Pancreas (tissue), 10 donors: ENCODE results near the gene OVCA2. TPM values are rescaled to one million over a fixed set of nuclear protein-coding genes. Genes with fewer than 3 reads are reported as not detected.
A peak's percentile ranks its signal among the peaks of the same experiment; 100 is the strongest.

Experiments used
- ATAC-seq, 4 donors: fragments of 200-7000 bp; cut with Tn5 transposase; one replicate each; pipeline versions ENCODE4 v1.8.0 to v1.9.1; 2020; ENCODE audit warnings: mild to moderate bottlenecking in 4 of 4, moderate library complexity in 4 of 4
- DNase-seq, 6 donors: peaks; one replicate each; pipeline ENCODE4 v3.0.0-alpha.2; 2020
- FAIRE-seq: peaks from 2 replicates; lab custom pipeline; 2012; peaks lifted over from hg19 to GRCh38; lab: Jason Lieb, UNC
- H3K27ac ChIP-seq, 4 donors: fragments of 200-600 bp; sonication (generic); 1 replicate in 3 of 4; 2 replicates in 1 of 4; pipeline versions ENCODE4 v1.5.0 to v1.8.0; 2020
- H3K27me3 ChIP-seq, 4 donors: fragments of 200-600 bp; one replicate each; pipeline ENCODE4 v1.8.0; 2021
- H3K36me3 ChIP-seq, 3 donors: fragments of 200-600 bp; sonication (generic) in 1 of 3; one replicate each; pipeline versions ENCODE4 v1.5.0 to v1.8.0; 2020 to 2021
- H3K4me1 ChIP-seq, 3 donors: fragments of 200-600 bp; one replicate each; pipeline ENCODE4 v1.8.0; 2021
- H3K4me3 ChIP-seq, 4 donors: fragments of 200-600 bp; sonication (generic) in 2 of 4; one replicate each; pipeline versions ENCODE4 v1.5.0 to v1.8.0; 2020 to 2021
- H3K9me3 ChIP-seq, 4 donors: fragments of 200-600 bp; one replicate each; pipeline ENCODE4 v1.8.0; 2021
- WGBS, 2 donors: extraction: QIAGEN DNeasy Blood & Tissue Kit; methylation state at CpG; one replicate each; pipeline ENCODE4 v1.1.7; 2013; 5-methylcytosine and 5-hydroxymethylcytosine counted together
- intact Hi-C, 3 donors: fragments of 100-400 bp; cut with DNase I; formaldehyde crosslinking; loops; one replicate each; pipeline versions ENCODE4 v1.11.1 to v1.14.2; 2022
- polyA plus RNA-seq, 2 donors: library from polyadenylated mRNA; stranded (reverse); fragments of 200-250 nt; gene quantifications; one replicate each; pipeline ENCODE4 v1.2.3, GENCODE V29; 2013
- total RNA-seq, 6 donors: library from RNA; stranded (reverse); fragmentation: NEBNext Ultra II Directional in 4 of 6; extraction: Animal tissue kit (Norgen Biotek cat#: 25700) in 4 of 6; gene quantifications; one replicate each; pipeline versions ENCODE4 v1.2.1 to v1.2.4, GENCODE V29; 2021 to 2023
- TF ChIP-seq, protein P1 (sequence below), 4 donors: fragments of 200-600 bp; sonication (generic) in 3 of 4; IDR thresholded peaks; one replicate each; pipeline versions ENCODE4 v1.5.0 to v1.8.0; 2021; ENCODE audit warnings: antibody characterized with exemption in 4 of 4
- donor health status: healthy with polysubstance abuse.
- donor health status: DM: no; HTN: no; CAD: no; lungs with moderate emphysema.
- donor health status: DM: no; HTN: no; CAD: no.
- donor health status: control.
- donor health status: control.
- donor health status: Bipolar disorder and iron deficiency.
- donor health status: DM: yes; HTN: yes; CAD: no.
- donor health status: DM: no; HTN: no; CAD: no.
- donor health status: DM: no; HTN: no; CAD: no.
- donor health status: DM: yes; HTN: yes; CAD: no.

OVCA2 gene
- total and polyA plus RNA-seq, 8 donors = 10.4 to 79.3 (median 18.6) TPM

DNA sequence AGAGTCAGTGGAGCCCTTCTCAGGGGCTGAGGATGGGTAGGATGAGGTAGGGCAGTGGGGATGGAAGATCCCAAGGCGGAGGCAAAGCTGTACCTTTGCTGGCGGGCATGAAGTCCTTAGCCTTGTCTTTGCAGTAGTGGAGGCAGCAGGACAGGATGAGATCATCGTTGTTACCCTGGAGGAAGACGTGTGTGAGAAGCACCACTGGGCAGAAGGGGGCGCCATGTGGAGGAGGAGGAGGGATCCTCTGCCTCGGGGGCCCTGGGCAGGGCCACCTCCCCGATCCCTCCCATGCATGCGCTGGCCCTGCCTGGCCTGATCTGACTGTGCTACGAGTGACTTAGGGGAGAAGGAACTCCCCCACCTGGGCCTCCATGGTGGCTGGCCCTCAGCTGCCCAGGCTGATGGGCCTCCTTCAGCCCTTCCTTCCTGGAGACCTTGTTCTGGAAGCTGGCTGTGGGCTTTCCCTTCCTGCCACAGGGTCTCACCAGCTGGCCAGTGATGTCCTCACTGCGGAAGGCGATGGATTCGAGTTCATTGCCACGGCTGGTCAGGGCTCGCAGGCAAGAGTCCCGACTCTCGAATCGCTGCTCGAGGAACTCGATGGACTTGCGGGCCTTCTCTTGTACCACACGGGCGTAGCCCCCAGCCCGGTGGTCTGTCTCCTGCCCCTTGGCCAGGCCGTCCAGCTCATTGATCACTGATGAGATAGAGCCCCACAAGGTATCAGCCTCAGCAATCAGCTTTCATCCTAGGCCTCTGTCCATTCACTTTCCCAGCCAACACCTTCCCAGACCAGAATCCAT lies 23.4 kb downstream of the OVCA2 start:
- FAIRE-seq = no peak
- H3K36me3 ChIP-seq = peaks cover 0 to 21% (median 0%) of the 10 kb centered on the region in 3 donors
- no peaks in the 10 kb centered on the region for H3K27me3 ChIP-seq
- H3K9me3 ChIP-seq = no peaks in the 10 kb centered on the region
- TF ChIP-seq, protein P1, sequence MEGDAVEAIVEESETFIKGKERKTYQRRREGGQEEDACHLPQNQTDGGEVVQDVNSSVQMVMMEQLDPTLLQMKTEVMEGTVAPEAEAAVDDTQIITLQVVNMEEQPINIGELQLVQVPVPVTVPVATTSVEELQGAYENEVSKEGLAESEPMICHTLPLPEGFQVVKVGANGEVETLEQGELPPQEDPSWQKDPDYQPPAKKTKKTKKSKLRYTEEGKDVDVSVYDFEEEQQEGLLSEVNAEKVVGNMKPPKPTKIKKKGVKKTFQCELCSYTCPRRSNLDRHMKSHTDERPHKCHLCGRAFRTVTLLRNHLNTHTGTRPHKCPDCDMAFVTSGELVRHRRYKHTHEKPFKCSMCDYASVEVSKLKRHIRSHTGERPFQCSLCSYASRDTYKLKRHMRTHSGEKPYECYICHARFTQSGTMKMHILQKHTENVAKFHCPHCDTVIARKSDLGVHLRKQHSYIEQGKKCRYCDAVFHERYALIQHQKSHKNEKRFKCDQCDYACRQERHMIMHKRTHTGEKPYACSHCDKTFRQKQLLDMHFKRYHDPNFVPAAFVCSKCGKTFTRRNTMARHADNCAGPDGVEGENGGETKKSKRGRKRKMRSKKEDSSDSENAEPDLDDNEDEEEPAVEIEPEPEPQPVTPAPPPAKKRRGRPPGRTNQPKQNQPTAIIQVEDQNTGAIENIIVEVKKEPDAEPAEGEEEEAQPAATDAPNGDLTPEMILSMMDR (IDR thresholded peaks at IDR 0.05) = peak in 1 of 4 donors; percentile 8
- 80 to 88% methylated on average over 24 of the region's 24 CpGs for WGBS, 2 donors
- H3K4me3 ChIP-seq = no peak overlapping the region
- H3K4me1 ChIP-seq = no peaks in the 10 kb centered on the region
- peak in 3 of 4 donors; percentile 17 to 41 (median 30) for ATAC-seq
- DNase-seq = no peak
- H3K27ac ChIP-seq = no peak overlapping the region
- intact Hi-C loops = loop anchor here in 1 of 3 donors (10.0 kb wide), 1 partner anchor 170 kb away; no protein-coding TSS in a partner anchor

DNA sequence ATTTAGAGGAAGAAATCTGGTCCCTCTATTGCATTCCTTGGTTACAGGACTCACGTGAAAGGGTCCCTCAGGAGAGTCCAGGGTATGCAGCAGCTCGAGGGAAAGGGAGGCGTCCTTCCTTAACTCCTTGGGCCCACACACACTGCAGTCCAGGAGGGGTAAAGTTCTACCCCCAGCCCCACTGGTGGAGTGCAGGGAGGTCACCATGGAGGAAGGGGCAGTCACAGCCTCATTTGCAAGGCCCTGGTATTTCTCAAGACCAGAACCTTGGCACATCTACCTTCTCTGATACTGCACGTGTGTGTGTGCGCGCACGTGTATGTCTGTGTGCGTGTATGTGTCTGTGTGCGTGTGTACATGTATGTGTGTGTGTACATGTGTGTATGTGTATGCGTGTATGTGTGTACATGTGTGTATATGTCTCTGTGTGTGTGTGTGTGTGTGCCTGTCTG lies 24.2 kb downstream of the OVCA2 start:
- Histone ChIP-seq H3K9me3 (no peaks in the 10 kb centered on the region), H3K27me3 (no peaks in the 10 kb centered on the region), H3K4me3 (no peak overlapping the region), H3K36me3 (peaks cover 0 to 19% (median 0%) of the 10 kb centered on the region in 3 donors), H3K27ac (no peak overlapping the region), H3K4me1 (peaks cover 0 to 2% (median 0%) of the 10 kb centered on the region in 3 donors)
- TF ChIP-seq, protein P1 (IDR thresholded peaks at IDR 0.05) = no peak
- no peak for DNase-seq
- WGBS, 2 donors = 79 to 84% methylated on average over 10 of the region's 10 CpGs
- no peak for FAIRE-seq
- intact Hi-C loops = loop anchor here in 1 of 3 donors (10.0 kb wide), 1 partner anchor 169 kb away; no protein-coding TSS in a partner anchor
- no peak for ATAC-seq

DNA sequence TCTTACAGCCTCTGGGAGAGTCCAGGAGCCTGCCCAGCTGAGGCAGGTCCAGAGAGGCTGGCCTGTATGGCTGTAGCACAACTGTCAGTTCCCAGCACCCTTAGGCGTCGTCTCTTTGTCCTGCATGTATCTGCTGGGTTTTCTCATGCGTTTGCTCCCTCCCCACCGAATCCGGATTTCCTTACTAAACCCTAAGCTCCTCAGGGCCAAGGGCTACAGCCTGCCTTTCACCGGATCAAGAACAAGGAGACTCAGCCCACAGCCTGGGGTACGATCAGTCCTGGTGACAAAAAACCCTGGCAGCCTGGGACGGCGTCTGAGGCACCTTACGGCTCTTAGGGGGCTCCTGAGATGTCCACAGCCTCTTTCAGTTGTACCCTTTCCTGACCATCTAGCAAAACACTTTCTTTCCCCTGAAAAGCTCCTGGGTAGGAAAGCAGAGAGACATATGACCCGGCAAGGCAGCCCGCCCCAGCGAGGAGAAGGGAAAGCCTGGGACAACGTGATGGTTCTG lies 25.3 kb downstream of the OVCA2 start:
- Histone ChIP-seq H3K36me3 (peaks cover 0 to 11% (median 0%) of the 10 kb centered on the region in 3 donors), H3K4me1 (peaks cover 0 to 4% (median 0%) of the 10 kb centered on the region in 3 donors), H3K9me3 (no peaks in the 10 kb centered on the region), H3K4me3 (no peak overlapping the region), H3K27ac (peak overlapping the region in 1 of 4 donors; percentile 58), H3K27me3 (no peaks in the 10 kb centered on the region)
- ATAC-seq (no peak), DNase-seq (no peak), FAIRE-seq (no peak)
- 81% methylated on average over 14 of the region's 14 CpGs for WGBS, 2 donors
- TF ChIP-seq, protein P1 (IDR thresholded peaks at IDR 0.05) = no peak
- intact Hi-C loops = loop anchor here in 1 of 3 donors (10.0 kb wide), 1 partner anchor 168 kb away; no protein-coding TSS in a partner anchor

DNA sequence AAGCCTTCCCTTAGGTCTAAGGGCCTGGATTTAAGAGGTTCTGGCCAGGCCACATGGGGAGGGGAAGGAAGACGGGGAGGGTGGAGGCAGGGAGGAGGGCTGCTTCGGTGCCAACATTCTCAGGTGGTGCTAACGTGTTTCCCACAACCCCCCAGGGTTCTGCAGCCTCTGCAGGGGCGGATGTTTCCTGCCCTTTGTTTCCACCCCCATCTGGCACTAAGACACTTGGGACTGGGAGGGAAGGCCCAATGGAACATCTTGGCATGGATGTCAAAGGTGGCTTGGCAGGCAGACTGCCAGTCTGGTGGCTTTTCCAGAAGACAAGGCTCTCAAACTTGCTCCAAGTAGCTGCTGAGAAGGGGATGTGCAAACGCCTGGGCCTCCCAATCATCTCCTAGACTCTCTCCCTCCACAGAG lies 25.8 kb downstream of the OVCA2 start:
- Histone ChIP-seq H3K27ac (peak overlapping the region in 1 of 4 donors; percentile 58), H3K36me3 (peaks cover 0 to 11% (median 0%) of the 10 kb centered on the region in 3 donors), H3K27me3 (no peaks in the 10 kb centered on the region), H3K4me3 (no peak overlapping the region), H3K9me3 (no peaks in the 10 kb centered on the region), H3K4me1 (peaks cover 0 to 4% (median 0%) of the 10 kb centered on the region in 3 donors)
- TF ChIP-seq, protein P1 (IDR thresholded peaks at IDR 0.05) = no peak
- 71 to 76% methylated on average over 5 of the region's 5 CpGs for WGBS, 2 donors
- ATAC-seq = no peak
- intact Hi-C loops = loop anchor here in 1 of 3 donors (10.0 kb wide), 1 partner anchor 167 kb away; no protein-coding TSS in a partner anchor
- DNase-seq = no peak
- no peak for FAIRE-seq
